Measurements from ENCODE around the gene ADARB1. TPM values are rescaled to one million over a fixed set of nuclear protein-coding genes. Genes with fewer than 3 reads are reported as not detected.

ADARB1 gene
- total RNA-seq, 1 experiment from 2014 or later: 15.8 TPM

DNA sequence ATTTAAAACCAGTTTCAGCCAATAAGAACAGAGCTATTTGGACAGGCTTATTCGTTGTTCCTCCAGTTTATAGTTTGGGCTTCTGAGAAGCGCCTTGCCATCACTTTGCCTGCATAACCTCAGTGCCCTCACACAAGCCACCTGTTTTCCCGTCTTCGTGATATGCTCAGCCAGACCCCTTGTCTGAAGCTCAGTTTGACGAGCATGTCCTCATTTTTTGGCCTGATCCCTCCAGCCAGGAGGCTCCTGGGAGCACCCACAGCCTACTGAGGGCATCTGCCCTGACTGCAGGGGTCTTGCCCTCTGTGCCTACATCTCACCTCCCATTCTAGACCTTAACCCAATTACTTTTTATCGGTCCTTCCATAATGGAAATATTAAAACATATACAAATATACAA is 95.3 kb downstream of the ADARB1 start:
- no CpG with 5 or more reads among the region's 6 CpGs for WGBS (ENCODE audit: extremely low coverage, insufficient read length, low lambda C conversion rate)
- Mint-ChIP-seq H3K4me1 (peaks cover 7 to 8% of the 10 kb centered on the region in 2 experiments; a peak in 3 of 4 replicates), H3K36me3 (ENCODE audit: insufficient read depth in 1 of 3, low read depth in 3 of 3) (no peaks in the 10 kb centered on the region), H3K4me3 (no peak overlapping the region), H3K27me3 (ENCODE audit: low read depth) (no peaks in the 10 kb centered on the region), H3K9me3 (no peaks in the 10 kb centered on the region), H3K27ac (peak overlapping the region in 2 of 3 experiments; percentile 41 to 45; a peak in 2 of 7 replicates)
- H2BK120ac ChIP-seq (ENCODE audit: low read depth, low read length, poor library complexity, severe bottlenecking): no peak overlapping the region
- no peak overlapping the region for H3K4ac ChIP-seq (ENCODE audit: low read depth, low read length)
- H2BK5ac ChIP-seq (ENCODE audit: insufficient read length, low read length): no peak overlapping the region
- H3K9me3 ChIP-seq (ENCODE audit: control insufficient read depth, low read depth, low read length): no peaks in the 10 kb centered on the region
- H2AK5ac ChIP-seq (ENCODE audit: insufficient read length, low read length): no peak overlapping the region
- H3K79me1 ChIP-seq (ENCODE audit: insufficient read depth, low read depth, low read length, poor library complexity, severe bottlenecking): no peaks in the 10 kb centered on the region
- no peaks in the 10 kb centered on the region for H4K20me1 ChIP-seq (ENCODE audit: control insufficient read depth, insufficient read depth, insufficient read length)
- no peak overlapping the region for H2AFZ ChIP-seq (ENCODE audit: low read length)
- no peaks in the 10 kb centered on the region for H3K23me2 ChIP-seq (ENCODE audit: insufficient read length, low read depth, low read length, poor library complexity, severe bottlenecking)
- H2BK20ac ChIP-seq (ENCODE audit: low read depth, low read length, poor library complexity, severe bottlenecking): no peak overlapping the region
- DNase-seq: no peak
- no peak overlapping the region for H4K91ac ChIP-seq (ENCODE audit: insufficient read length, low read depth, low read length)
- no peak overlapping the region for H3K14ac ChIP-seq (ENCODE audit: insufficient read depth, low read length)
- no peaks in the 10 kb centered on the region for H3K79me2 ChIP-seq (ENCODE audit: insufficient read depth, low read length)
- no peak overlapping the region for H3K4me2 ChIP-seq (ENCODE audit: insufficient read depth, insufficient read length, low read length)
- no peak overlapping the region for H4K8ac ChIP-seq (replicated peaks; ENCODE audit: insufficient read length, low read depth, low read length)
- TF ChIP-seq CTCF (conservative IDR thresholded peaks at IDR 0.05): no peak
- no peak overlapping the region for H3K27ac ChIP-seq (ENCODE audit: insufficient read length, low read depth, low read length)
- no peak overlapping the region for H4K5ac ChIP-seq (ENCODE audit: insufficient read length, low read depth, low read length)
- no peak overlapping the region for H3K23ac ChIP-seq (ENCODE audit: insufficient read length, low read depth, low read length)
- H2BK12ac ChIP-seq (ENCODE audit: insufficient read length, low read depth, low read length): no peak overlapping the region
- no peak overlapping the region for H3K9ac ChIP-seq (ENCODE audit: extremely low read depth, insufficient read length, low read length)
- H3K27me3 ChIP-seq (ENCODE audit: insufficient read depth, low read length): no peaks in the 10 kb centered on the region
- H3K56ac ChIP-seq (ENCODE audit: insufficient read length, low read depth, low read length): no peak overlapping the region
- H3K18ac ChIP-seq (ENCODE audit: insufficient read length, low read depth, low read length): no peak overlapping the region
- no peaks in the 10 kb centered on the region for H3K4me1 ChIP-seq (ENCODE audit: insufficient read depth, low read length)
- H2BK15ac ChIP-seq (ENCODE audit: low read depth, low read length): no peak overlapping the region
- no peak overlapping the region for H3T11ph ChIP-seq (ENCODE audit: low read length)
